Myocyte (in vitro differentiated cells): ENCODE measurements around the gene STX8. TPM values are rescaled to one million over a fixed set of nuclear protein-coding genes. Genes with fewer than 3 reads are reported as not detected.
A peak's percentile ranks its signal among the peaks of the same experiment; 100 is the strongest.

Experiments used
- DNase-seq: peaks from one replicate; pipeline ENCODE4 v3.0.0-alpha.2; 2012; ENCODE audit warnings: low read depth
- total RNA-seq: library from RNA; depleted of rRNA; stranded (reverse); fragments of >200 nt; gene quantifications from 2 replicates; pipeline ENCODE4 v1.2.3, GENCODE V29; 2014

STX8 gene
- total RNA-seq, 1 donor from 2014 or later = 44.6 TPM

DNA sequence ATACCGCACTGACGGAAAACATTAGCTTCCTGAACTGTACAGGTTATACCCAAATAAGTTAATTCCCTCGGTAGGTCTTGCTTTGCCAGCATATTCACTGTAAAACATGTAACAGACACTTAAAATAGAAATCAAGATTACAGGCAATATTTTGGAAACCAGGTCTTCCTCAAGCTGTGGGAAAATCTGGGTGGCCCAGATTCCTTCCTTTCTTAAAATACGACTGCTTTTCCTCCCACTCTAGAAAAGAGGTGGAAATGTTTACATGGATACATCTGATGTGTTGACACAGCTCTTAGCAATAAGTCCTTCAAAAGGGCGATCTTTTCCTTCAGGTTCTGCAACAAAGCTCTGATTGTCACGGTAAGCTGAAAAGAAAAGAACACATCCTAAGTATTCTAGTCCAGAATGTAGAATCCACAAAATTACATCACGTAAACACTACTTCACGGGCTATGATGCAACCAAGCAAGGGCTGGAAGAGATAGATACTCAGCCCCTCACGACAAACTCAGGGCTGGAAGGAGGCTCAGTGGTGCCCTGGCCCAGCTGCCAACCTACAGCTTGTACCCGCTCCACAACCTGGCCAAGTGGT, 18.4 kb downstream of the STX8 start:
- no peak for DNase-seq

DNA sequence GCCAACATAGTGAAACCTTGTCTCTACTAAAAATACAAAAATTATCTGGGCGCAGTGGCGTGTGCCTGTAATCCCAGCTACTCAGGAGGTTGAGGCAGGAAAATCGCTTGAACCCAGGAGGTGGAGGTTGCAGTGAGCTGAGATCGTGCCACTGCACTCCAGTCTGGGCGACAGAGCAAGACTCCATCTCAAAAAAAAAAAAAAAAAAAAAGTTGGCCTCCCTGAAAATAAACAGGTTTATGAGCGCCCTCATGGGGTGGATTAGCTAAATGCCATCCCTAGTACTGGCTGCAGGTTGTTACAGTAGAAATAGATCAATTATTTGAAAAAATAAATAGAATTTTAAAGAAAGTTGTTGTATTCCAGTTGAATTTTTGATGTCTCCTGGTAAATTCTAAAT, 20.9 kb downstream of the STX8 start:
- DNase-seq = peak; percentile 43

DNA sequence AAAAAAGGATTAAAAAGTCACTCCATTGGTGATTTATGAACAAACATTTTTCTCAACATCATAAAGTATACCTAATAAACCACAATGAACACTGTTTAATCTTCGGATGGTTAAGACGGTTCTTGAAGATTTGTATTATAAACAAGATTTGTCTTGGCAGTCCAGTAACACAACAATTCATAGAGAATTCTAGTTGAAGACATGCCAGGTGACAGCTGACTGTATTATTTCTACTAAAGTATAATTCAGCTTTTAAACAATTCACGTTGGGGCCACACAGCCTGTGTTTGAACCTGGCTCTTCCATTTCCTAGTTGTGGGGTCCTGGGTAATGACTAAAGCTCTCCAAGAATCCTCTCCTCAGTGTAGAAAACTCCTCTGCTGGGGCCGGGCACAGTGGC, 22.0 kb downstream of the STX8 start:
- no peak for DNase-seq

DNA sequence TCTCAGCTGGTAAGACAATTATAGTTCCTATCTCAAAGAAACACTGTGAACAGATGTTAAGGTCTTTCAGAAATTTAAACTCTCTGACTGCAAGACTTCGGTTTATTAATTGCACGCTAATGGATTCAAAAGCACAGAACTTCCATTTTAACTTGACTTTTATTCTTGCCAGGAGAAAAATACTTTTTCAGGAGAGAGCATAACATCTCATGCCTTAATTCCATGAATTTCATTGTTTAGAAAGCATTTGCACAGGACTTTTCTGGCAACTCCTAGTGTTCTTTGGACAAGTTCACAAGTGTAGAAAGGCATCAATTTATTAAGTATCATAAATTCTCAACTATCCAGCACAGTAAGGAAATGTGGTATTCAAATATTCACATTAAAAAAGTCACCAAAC, 22.4 kb downstream of the STX8 start:
- no peak for DNase-seq

DNA sequence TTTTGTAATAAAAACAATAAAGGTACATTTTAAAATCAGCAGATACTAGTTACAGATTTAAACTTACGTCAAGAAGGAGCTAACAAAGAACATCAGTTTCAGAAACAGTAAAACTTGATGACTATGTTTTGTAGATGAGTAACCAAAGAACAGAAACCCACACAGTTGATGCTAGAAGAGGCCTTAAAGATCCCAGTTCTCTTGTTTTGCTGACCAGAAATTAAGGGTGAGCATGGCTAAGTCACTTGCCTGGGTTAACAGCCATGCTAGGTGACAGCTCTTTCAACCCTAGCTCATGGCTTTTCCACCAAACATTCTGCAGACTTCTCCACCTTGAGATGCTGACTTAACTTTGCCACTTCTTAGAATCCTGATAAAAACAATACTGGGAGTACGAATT, 26.4 kb downstream of the STX8 start:
- DNase-seq = no peak

DNA sequence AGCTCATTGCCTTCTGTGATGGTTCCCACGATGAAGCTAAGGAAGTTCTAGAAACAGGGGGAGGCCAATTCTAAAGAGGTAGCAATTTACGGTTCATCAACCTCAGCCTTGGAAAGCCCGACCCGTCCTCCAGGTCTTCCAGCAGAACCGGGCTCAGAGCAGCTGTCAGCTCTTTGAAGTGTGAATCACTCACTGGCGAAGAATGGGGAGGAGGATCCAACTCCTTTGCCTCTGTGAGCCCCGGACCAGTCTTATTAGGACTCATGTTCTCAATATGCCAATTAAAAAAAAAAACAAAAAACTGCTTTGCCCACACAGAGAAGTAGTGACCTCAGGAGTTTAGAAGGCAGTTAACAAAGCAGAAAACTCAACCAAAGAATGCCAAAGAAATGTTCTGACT, 31.4 kb downstream of the STX8 start:
- peak; percentile 51 for DNase-seq

DNA sequence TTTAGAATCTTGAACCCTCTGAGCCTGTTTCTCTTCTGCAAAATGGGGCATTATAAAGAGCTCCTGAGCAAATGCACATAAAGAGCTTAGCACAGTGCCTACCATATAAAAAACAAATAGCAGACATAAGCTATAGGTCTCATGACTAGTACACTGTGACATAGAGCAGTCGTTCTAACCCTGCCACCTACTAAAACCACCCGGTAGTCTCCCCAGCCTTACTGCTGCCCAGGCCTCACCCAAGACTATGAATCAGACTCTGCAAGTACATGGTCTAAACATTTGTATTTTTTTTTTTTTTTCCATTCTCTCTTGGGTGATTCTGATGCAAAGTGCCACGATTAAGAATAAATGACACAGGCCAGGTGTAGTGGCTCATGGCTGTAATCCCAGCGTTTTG, 33.9 kb downstream of the STX8 start:
- DNase-seq = no peak

DNA sequence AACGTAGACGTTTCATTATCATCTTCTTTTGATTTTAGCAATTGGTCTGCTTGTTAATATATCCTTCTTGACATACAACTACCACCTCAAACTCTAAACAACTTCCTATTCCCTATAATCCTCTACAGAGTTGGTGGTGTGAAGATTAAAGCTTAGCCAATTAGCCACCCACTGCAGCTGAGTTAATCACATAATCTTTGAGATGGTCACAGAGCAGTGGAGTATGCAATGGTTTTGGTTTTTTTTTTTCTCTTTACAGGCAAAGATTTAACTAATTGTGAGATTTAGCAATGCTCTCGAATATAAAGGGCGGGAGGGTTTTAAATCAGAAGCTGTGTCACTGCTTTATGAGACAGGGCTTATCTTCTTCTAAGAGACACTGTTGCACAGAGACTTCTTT, 37.0 kb downstream of the STX8 start:
- DNase-seq = no peak

DNA sequence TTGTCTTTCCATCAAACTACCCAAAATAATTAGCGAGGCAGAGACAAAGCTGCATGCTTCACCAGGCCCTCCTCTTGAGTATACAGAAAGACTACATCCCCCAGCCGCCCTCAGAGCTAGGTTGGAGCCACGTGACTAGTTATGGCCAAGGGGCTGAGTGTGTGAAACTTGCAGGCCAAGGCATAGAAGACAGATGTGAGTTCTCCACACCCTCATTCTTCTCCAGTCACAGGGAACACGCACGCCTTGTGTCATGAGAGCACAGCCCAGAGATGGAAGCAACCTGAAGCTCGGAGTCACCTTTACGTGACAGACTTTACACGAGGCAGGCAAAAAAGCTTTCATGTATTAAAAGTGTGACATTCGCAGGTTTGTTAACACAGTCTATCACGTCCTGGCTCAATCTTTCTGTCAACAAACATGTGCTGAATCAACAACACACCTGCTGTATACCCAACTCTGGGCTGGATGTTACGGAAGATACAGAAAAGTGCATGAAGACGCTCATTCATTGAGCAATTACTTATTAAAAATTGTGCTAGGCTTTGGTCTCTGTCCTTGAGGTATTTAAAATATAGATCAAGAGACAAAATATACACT, 38.3 kb downstream of the STX8 start:
- no peak for DNase-seq

DNA sequence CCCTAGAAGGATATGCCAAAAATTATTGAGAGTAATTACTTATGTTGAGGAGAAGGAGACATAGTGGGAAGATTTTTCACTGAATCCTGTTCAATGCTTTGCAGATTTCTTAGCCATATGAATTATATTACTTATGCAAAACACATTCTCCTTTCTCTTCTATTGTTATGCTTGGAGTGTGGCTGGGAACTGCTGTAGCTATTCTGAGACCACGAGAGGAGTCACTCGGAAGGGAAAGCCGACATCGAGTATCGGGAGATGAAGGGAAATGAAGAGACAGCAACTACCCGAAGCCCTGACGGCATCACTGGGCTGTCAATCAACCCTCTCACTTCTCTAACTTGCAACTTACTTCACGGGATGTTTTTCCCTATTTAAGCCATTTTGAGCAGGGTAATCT, 39.6 kb downstream of the STX8 start:
- DNase-seq = no peak

DNA sequence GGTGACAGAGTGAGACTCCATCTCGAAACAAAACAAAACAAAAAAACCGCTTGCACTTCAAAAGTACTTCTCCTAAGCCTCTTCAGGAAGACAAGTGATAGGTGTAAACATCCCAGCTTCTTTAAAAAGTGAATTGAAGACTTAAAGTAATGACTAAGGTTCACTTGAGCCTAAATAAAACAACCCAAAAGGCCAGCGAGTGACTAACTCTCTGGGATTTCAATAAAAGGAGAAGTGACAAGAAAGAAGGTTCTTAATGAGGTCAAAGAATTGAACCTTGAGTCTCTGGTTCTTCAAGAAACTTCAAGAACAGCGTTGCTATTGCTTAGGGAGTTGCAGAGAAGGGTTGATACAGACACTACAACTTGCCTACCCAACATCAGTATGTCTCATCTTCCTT, 42.2 kb downstream of the STX8 start:
- no peak for DNase-seq

DNA sequence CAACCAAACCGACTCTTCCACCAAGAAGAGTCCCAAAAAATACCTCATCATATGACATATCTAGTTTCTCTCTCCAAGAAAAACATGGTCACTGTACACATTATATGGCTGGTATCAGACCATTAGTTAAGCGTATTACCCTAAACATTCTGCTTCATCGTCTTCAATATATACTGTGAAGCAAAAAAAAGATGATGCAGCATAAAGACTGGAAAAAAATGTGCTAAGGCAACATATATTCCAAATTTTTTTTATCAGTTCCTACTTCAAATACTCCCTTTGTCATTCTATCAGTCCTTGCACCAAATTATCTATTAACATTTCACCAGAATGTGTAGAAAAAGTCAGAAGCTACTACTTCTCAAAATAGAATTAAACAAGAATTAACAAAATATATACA, 42.9 kb downstream of the STX8 start:
- DNase-seq = no peak

DNA sequence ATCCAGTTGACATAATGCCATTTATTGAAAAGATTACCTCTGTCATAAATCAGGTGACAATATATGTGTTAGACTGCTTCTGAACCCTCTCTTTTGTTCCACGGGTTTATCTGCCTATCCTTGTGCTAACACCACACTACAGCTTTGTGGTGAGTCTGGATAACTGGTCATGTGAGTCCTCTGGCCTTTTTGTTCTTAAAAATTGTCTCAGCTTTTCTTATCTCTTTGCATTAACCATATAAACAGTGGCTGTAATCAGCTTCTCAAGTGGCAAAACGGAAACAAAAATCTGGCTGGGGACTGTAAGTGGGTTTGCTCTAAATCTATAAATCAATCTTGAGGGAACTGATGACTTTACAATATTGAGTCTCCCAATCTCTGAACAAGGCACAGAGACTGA, 44.6 kb downstream of the STX8 start:
- no peak for DNase-seq

DNA sequence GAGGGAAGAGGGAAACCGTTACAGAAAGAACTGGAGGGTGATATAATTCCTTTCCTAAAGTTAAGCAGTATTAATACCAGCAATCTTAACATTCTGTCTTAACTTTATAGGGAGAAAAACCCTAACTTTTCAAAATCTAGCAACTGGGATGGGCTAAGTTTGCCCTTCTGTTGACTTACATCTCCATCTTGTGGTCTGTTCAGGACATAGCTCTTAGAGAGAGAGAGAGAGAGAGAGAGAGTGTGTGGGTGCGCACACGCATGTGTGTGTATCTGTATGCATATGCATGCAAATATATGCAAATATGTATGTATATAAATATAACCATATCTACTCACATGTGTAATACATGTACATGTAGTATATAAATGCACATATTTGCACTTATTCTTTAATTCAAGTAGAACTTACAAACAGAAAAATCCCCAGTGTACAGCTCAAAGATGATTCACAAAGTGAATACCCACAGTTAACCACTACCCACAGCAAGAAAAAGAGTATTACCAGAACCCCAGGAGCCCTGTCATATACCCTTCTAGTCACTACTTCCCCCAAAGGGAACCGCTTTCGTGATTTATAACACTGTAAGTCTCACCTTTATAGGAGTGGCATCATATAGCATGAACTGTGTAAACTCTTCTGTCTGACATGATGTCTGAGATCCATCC, 46.5 kb downstream of the STX8 start:
- peak; percentile 30 for DNase-seq

DNA sequence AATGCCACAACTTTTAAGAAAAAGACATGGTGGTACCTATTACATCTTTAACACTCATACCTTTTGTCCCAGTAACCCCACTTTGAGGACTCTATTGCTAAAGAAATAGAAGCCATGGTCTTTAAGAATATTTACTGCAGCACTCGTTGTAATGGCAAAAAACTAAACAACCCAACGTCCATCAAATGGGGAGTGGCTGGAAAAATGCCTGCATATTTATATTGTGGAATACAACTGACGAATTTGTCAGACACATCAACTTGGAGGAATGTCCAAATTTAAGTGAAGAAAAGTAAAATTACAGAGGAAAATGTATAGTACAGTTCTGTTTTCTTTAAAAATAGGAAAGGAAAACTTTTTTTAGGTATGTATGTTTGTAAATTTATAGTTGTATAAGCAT, 47.8 kb downstream of the STX8 start:
- no peak for DNase-seq

DNA sequence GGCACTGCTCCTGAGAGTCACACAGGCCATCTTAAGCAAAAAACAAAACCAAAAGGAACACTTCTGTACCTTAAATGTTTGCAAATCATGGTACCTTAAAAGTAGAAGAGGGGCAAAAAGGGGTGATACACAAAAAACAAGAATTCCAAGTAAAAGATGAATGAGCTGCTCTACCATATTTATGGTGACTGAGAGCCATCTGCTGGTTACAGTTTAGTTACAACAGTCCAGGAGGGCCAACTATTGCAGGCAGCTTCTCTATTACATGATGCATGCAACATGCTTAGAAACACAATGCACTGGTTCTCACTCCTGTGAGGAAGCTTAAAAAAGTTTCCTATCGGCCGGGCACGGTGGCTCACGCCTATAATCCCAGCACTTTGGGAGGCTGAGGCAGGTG, 53.5 kb downstream of the STX8 start:
- DNase-seq = peak; percentile 60

DNA sequence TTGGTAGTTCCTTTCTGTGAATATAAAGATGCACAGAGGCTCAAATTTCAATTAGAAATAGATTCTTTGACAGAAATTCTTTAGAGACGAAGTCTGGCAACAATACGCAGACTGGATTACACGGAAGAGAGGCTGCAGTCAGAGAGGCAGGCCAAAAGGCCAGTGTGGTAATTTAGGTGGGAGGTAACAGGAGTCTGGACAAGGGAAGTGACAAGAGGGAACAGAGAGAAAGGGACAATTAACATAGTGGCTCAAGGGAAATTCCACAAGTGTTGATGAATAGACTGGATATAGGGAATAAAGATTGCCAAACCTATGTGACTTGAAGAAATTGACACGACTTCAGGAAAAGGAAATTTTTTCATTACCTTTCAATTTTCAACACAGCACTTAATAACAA, 54.6 kb downstream of the STX8 start:
- no peak for DNase-seq

DNA sequence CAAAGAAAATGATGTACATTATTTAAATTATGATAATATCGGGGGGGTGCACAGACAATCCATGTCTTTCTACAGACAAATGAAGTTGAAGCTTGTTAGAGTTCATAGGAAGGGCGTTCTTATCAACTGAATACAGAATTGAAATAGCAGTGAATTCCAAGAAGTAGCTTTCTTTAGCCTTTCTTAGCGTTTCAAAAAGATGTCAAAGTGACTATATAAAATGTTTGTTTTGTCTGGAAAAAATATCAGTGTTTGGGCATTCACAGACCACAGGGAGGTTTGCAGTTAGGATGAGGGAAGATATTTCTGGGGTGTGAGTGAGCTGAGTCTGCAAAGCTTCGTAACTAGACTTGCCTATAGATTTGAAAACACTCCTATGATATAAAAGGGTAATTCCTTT, 55.0 kb downstream of the STX8 start:
- DNase-seq = no peak

DNA sequence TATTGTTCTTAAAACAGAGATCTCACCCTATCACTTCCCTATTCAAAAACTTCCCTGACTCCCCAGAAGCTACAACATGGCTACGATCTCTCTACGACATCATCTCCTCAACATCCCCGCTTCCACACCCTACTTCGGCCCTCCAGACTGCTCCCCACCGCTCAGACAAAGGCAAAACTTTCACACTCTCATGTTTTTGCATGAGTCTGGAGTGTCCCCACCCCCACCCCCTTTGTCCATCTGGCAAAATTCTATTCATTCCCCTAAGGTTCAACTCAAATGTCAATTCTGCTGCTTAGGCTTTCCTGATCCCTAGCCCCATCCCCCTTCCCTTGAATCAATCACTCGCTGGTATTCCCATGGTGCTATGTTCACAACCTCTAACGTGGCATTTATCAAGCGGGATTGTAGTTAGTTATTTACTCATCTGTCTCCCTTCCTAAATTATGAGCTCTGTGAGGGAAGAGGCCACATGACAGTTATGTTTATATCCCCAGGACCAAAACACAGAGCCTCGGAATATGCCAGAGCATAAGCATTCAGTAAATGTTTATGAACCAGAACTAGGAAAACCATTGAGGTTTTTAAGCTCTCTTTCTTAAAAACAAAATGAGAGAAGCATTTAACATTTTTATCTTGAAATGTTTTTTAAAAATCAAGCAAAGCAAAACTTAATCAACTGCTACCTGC, 55.9 kb downstream of the STX8 start:
- no peak for DNase-seq

DNA sequence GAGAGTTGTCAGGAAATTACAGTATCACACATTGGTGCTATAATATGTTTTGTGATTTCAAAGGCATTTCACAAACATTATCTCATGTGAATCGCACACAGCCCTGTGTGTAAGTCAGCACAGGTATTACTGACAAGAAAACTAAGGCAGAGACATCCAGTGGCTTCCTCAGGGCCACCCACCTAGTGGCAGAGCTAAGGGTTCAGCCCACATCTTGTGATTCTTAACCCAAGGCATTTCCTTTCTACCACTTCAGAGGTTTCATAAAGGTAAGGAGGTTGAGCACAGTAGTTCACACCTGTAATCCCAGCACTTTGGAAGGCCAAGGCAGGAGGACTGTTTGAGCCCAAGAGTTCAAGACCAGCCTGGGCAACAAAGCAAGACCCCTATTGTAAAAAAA, 58.2 kb downstream of the STX8 start:
- no peak for DNase-seq

DNA sequence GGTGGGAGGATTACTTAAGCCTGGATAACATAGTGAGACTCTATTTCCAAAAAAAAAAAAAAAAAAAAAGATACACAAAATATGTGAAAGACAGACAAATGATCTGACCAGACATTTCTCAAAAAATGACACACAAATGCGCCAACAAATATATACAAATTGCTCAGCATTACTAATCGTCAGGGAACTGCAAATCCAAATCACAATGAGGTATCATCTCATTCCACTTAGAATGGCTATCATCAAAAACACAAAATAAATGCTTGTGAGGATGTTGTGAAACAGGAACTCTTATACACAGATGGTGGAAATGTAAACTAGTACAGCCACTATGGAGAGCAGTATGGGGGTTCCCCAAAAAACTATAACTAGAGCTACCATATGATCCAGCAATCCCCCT, 62.4 kb downstream of the STX8 start:
- DNase-seq = no peak

DNA sequence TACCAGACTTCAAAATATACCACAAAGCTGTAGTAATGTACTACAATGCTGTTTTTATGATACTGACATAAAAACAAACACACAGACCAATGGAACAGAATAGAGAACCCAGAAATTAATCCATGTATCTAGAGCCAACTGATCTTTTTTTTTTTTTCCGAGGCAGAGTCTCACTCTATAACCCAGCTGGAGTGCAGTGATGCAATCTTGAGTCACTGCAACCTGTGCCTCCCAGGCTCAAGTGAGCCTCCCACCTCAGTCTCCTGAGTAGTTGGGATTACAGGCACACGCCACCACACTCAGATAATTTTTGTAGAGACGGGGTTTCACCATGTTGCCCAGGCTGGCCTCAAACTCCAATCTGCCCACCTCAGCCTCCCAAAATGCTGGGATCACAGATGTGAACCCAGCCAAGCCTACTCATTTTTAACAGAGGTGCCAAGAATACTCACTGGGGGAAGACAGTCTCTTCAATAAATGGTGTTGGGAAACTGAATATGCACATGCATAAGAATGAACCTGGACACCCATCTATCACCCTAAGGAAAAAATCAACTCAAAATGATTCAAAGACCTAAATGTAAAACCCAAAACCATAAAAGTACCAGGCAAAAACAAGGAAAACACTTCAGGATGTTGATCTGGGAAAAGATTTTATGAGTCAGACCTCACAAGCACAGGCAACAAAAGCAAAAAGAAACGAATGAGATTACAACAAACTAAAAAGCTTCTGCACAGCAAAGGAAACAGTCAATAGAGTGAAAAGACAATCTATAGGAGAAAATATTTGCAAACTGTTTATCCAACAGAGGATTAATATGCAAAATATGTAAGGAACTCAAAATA, 63.1 kb downstream of the STX8 start:
- DNase-seq = no peak
